Measurements from ENCODE around the gene NNAT.

GRCh38 chr20:37492945-37493344 is 28.1 kb upstream of the NNAT start:
- TF ChIP-seq CTCF (IDR thresholded peaks at IDR 0.05; ENCODE audit: borderline replicate concordance, extremely low read depth, low read length, poor library complexity, severe bottlenecking) (no peak), EZH2 (IDR thresholded peaks at IDR 0.05; ENCODE audit: borderline replicate concordance, low read depth, low read length, severe bottlenecking) (no peak)
